ENCODE data around the gene PACS2. TPM values are rescaled to one million over a fixed set of nuclear protein-coding genes. Genes with fewer than 3 reads are reported as not detected.
A peak's percentile ranks its signal among the peaks of the same experiment; 100 is the strongest.

PACS2 gene
- total and polyA plus RNA-seq, 2 donors (not counting 1 experiment from before 2014, with no cell fraction given), result 65.6 to 70.7 TPM

DNA sequence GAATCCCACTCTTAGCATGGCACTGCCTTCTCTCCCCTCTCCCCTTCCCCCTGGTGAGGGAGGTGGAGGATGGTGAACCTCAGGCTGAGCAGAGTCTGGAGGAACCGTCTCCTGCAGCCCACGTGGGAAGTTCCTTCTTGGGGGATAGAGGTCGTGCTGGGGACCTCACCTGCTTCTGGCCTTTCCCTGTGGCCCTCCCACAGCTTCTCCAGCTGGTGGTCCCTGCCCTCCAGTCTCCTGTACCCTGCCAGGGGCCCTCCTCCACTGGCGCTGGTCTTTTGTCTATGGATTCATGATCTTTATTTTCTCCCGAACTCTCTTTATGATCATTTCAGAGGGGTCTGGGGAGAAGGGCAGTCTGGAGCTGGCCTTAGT lies 96.1 kb downstream of the PACS2 start:
- H3K79me2 ChIP-seq (ENCODE audit: control insufficient read depth, insufficient read depth, low read length), result no peaks in the 10 kb centered on the region
- H3K4me3 ChIP-seq (ENCODE audit: control extremely low read depth in 1 of 5, extremely low read depth in 1 of 5, insufficient read depth in 1 of 5, low read depth in 2 of 5, low read length in 4 of 5), result no peak overlapping the region
- ChIA-PET POLR2A (interaction anchor here (0.5 kb wide), 1 partner anchor 109 kb away, joined by 4 read pairs; no protein-coding TSS in a partner anchor), CTCF (interaction anchor here (1.2 to 1.4 kb wide), 3 partner anchors 11 to 78 kb away, joined by 3 to 5 read pairs (median 3); no protein-coding TSS in a partner anchor)
- no peaks in the 10 kb centered on the region for H3K36me3 ChIP-seq (replicated peaks in 1 of 2; ENCODE audit: control extremely low read depth in 1 of 2, control insufficient read depth in 1 of 2, extremely low read depth in 1 of 2, insufficient read depth in 2 of 2, low read length in 1 of 2)
- peaks cover 0 to 31% (median 13%) of the 10 kb centered on the region in 4 experiments for H3K27me3 ChIP-seq (replicated peaks in 1 of 4; ENCODE audit: control extremely low read depth in 1 of 4, control insufficient read depth in 3 of 4, insufficient read depth in 4 of 4, low read length in 3 of 4)
- intact Hi-C loops (cut with micrococcal nuclease), result no loop called here
- DNase-seq (no peak), ATAC-seq (ENCODE audit: low read depth) (no peak)
- 60% methylated on average over 2 of the region's 5 CpGs for WGBS (ENCODE audit: insufficient coverage)
- peaks cover 0 to 7% (median 0%) of the 10 kb centered on the region in 3 donors for H3K9me3 ChIP-seq (ENCODE audit: control extremely low read depth in 1 of 3, control insufficient read depth in 2 of 3, insufficient read depth in 1 of 3, low read length in 2 of 3)
- H3K4me3 Mint-ChIP-seq, result peak overlapping the region; percentile 65
- H3K9ac ChIP-seq (ENCODE audit: low read length), result no peak overlapping the region
- H3K27me3 Mint-ChIP-seq, result peaks cover 11% of the 10 kb centered on the region
- H3K9me3 Mint-ChIP-seq (ENCODE audit: insufficient read depth), result no peaks in the 10 kb centered on the region
- peak overlapping the region; percentile 81 for H3K4me2 ChIP-seq (replicated peaks; ENCODE audit: low read depth, low read length, poor library complexity, severe bottlenecking)
- peaks cover 14% of the 10 kb centered on the region for H3K4me1 Mint-ChIP-seq
- peaks cover 20 to 23% of the 10 kb centered on the region in 2 donors for H3K4me1 ChIP-seq (ENCODE audit: control insufficient read depth in 2 of 2, insufficient read depth in 2 of 2, low read length in 2 of 2)
- H2AFZ ChIP-seq (ENCODE audit: insufficient read depth, low read depth, low read length, poor library complexity, severe bottlenecking), result peak overlapping the region; percentile 28
- TF ChIP-seq, protein P1, sequence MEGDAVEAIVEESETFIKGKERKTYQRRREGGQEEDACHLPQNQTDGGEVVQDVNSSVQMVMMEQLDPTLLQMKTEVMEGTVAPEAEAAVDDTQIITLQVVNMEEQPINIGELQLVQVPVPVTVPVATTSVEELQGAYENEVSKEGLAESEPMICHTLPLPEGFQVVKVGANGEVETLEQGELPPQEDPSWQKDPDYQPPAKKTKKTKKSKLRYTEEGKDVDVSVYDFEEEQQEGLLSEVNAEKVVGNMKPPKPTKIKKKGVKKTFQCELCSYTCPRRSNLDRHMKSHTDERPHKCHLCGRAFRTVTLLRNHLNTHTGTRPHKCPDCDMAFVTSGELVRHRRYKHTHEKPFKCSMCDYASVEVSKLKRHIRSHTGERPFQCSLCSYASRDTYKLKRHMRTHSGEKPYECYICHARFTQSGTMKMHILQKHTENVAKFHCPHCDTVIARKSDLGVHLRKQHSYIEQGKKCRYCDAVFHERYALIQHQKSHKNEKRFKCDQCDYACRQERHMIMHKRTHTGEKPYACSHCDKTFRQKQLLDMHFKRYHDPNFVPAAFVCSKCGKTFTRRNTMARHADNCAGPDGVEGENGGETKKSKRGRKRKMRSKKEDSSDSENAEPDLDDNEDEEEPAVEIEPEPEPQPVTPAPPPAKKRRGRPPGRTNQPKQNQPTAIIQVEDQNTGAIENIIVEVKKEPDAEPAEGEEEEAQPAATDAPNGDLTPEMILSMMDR (IDR thresholded peaks at IDR 0.05), result no peak
- TF ChIP-seq EZH2 (IDR thresholded peaks at IDR 0.05; ENCODE audit: borderline replicate concordance, insufficient read depth, low read depth, low read length, poor library complexity, severe bottlenecking), result no peak
- H3K27ac Mint-ChIP-seq, result no peak overlapping the region
- H3K27ac ChIP-seq (ENCODE audit: low read length in 2 of 2), result no peak overlapping the region
- peaks cover 6% of the 10 kb centered on the region for H4K20me1 ChIP-seq (ENCODE audit: control insufficient read depth, insufficient read depth, low read length, poor library complexity, severe bottlenecking)
